ENCODE data around the gene OOSP4A. TPM values are rescaled to one million over a fixed set of nuclear protein-coding genes. Genes with fewer than 3 reads are reported as not detected.

Gene OOSP4A
- not detected in 2 replicates for polyA plus RNA-seq (2011; rRNA removed)
- polyA minus RNA-seq (2011; rRNA and poly(A)+ RNA removed), result not detected in 2 replicates

- TF ChIP-seq CTCF (IDR thresholded peaks at IDR 0.05; ENCODE audit: insufficient read depth, low read depth, low read length), result no peak
- ChIA-PET CTCF (no interaction called here), POLR2A (no interaction called here)
- H3K36me3 ChIP-seq (ENCODE audit: control insufficient read depth, insufficient read depth, low read length), result no peaks in the 10 kb centered on the region
- no peak for DNase-seq (ENCODE audit: low read depth)
- H3K4me3 ChIP-seq (ENCODE audit: low read depth, low read length), result no peak within 1 kb of the TSS
- no peaks in the 10 kb centered on the region for H3K27me3 ChIP-seq (ENCODE audit: control insufficient read depth, insufficient read depth, low read length)
Observed at GRCh38 chr11:59963733-59964132, at the start of gene OOSP4A. TSS of gene OOSP4A (plus strand) at chr11:59964033. CDS start at chr11:59964033, 0 bp downstream.

- Histone ChIP-seq H3K4me3 (ENCODE audit: low read depth, low read length) (no peak overlapping the region), H3K36me3 (ENCODE audit: control insufficient read depth, insufficient read depth, low read length) (no peaks in the 10 kb centered on the region), H3K27me3 (ENCODE audit: control insufficient read depth, insufficient read depth, low read length) (no peaks in the 10 kb centered on the region)
- no peak for TF ChIP-seq CTCF (IDR thresholded peaks at IDR 0.05; ENCODE audit: insufficient read depth, low read depth, low read length)
- ChIA-PET POLR2A (no interaction called here), CTCF (interaction anchor here (0.7 to 1.1 kb wide), 4 partner anchors 13 to 188 kb away, joined by 3 to 5 read pairs (median 4); no protein-coding TSS in a partner anchor)
- DNase-seq (ENCODE audit: low read depth), result no peak
Observed at GRCh38 chr11:59918480-59918879, 45.4 kb upstream of the OOSP4A start.

- H3K27me3 ChIP-seq (ENCODE audit: control insufficient read depth, insufficient read depth, low read length), result no peaks in the 10 kb centered on the region
- no peak overlapping the region for H3K4me3 ChIP-seq (ENCODE audit: low read depth, low read length)
- CTCF ChIA-PET, result interaction anchor here (0.7 to 1.1 kb wide), 4 partner anchors 12 to 188 kb away, joined by 3 to 5 read pairs (median 4); no protein-coding TSS in a partner anchor
- POLR2A ChIA-PET, result no interaction called here
- DNase-seq (ENCODE audit: low read depth), result no peak
- TF ChIP-seq CTCF (IDR thresholded peaks at IDR 0.05; ENCODE audit: insufficient read depth, low read depth, low read length), result peak; percentile 46
- H3K36me3 ChIP-seq (ENCODE audit: control insufficient read depth, insufficient read depth, low read length), result no peaks in the 10 kb centered on the region
Observed at GRCh38 chr11:59918987-59919589, 44.7 kb upstream of the OOSP4A start.

- Histone ChIP-seq H3K27me3 (ENCODE audit: control insufficient read depth, insufficient read depth, low read length) (no peaks in the 10 kb centered on the region), H3K36me3 (ENCODE audit: control insufficient read depth, insufficient read depth, low read length) (no peaks in the 10 kb centered on the region), H3K4me3 (ENCODE audit: low read depth, low read length) (no peak overlapping the region)
- POLR2A ChIA-PET, result no interaction called here
- CTCF ChIA-PET, result interaction anchor here (0.5 to 0.9 kb wide), 2 partner anchors 735 to 802 kb away, joined by 3 read pairs; no protein-coding TSS in a partner anchor
- DNase-seq (ENCODE audit: low read depth), result no peak
- no peak for TF ChIP-seq CTCF (IDR thresholded peaks at IDR 0.05; ENCODE audit: insufficient read depth, low read depth, low read length)
Observed at GRCh38 chr11:59923813-59924212, 40.0 kb upstream of the OOSP4A start.

GRCh38 chr11:59931688-59932087, 32.1 kb upstream of the OOSP4A start:
- ChIA-PET POLR2A (no interaction called here), CTCF (interaction anchor here (1.6 kb wide), 1 partner anchor 13 kb away, joined by 5 read pairs; no protein-coding TSS in a partner anchor)
- Histone ChIP-seq H3K36me3 (ENCODE audit: control insufficient read depth, insufficient read depth, low read length) (no peaks in the 10 kb centered on the region), H3K4me3 (ENCODE audit: low read depth, low read length) (no peak overlapping the region), H3K27me3 (ENCODE audit: control insufficient read depth, insufficient read depth, low read length) (no peaks in the 10 kb centered on the region)
- TF ChIP-seq CTCF (IDR thresholded peaks at IDR 0.05; ENCODE audit: insufficient read depth, low read depth, low read length), result no peak
- DNase-seq (ENCODE audit: low read depth), result no peak
